C4-2B (cell line): Measurements from ENCODE around the gene KRTAP9-1.

Experiments used
- ZFX ChIP-seq: fragments of 450-650 bp; IDR thresholded peaks from 2 replicates; pipeline ENCODE4 v1.6.1; 2017
- TF ChIP-seq, protein P1 (sequence below): fragments of 450-650 bp; conservative IDR thresholded peaks from 2 replicates; pipeline ENCODE4 v1.5.1; 2017; ENCODE audit warnings: mild to moderate bottlenecking

DNA sequence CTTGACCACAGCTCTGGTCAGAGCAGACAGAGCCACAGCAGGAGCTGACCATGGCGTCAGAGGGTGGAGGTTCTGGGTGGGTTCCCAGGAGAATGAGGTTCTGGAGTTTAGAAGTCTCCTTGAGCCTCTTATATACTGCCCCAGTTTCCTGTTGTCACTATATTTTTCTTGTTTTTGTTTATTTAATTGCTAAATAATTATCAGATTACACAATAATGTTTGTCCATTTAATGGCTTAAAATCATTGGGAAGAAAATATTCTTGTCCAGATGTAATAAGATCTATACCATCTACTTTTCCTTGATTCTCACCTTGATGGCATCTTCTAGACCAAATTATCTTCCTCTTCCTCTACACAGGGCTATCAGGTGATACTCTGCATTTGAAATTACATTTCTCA is 21.6 kb upstream of the KRTAP9-1 start, which contains the start of gene KRTAP4-3:
- TF ChIP-seq, protein P1, sequence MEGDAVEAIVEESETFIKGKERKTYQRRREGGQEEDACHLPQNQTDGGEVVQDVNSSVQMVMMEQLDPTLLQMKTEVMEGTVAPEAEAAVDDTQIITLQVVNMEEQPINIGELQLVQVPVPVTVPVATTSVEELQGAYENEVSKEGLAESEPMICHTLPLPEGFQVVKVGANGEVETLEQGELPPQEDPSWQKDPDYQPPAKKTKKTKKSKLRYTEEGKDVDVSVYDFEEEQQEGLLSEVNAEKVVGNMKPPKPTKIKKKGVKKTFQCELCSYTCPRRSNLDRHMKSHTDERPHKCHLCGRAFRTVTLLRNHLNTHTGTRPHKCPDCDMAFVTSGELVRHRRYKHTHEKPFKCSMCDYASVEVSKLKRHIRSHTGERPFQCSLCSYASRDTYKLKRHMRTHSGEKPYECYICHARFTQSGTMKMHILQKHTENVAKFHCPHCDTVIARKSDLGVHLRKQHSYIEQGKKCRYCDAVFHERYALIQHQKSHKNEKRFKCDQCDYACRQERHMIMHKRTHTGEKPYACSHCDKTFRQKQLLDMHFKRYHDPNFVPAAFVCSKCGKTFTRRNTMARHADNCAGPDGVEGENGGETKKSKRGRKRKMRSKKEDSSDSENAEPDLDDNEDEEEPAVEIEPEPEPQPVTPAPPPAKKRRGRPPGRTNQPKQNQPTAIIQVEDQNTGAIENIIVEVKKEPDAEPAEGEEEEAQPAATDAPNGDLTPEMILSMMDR = no peak
- TF ChIP-seq ZFX = no peak
